Stomach (tissue), 4 donors: ENCODE data around the gene HK3.

Experiments used
- CTCF ChIP-seq, 7 experiments: fragments of 450-650 bp in 4 of 7; fragments of 200-600 bp in 3 of 7; sonication (generic) in 3 of 7; IDR thresholded peaks; one replicate each; pipeline ENCODE4 v1.5.1; 2016 to 2019; ENCODE audit warnings: antibody characterized with exemption in 7 of 7, control low read depth in 2 of 7, mild to moderate bottlenecking in 1 of 7
- EP300 ChIP-seq: sonication (generic); formaldehyde crosslinking; IDR thresholded peaks from one replicate; pipeline ENCODE4 v1.6.1; 2017; ENCODE audit warnings: antibody characterized with exemption
- POLR2AphosphoS5 ChIP-seq, 3 donors: sonication (generic); formaldehyde crosslinking; IDR thresholded peaks; one replicate each; pipeline ENCODE4 v1.6.1; 2016; ENCODE audit warnings: antibody characterized with exemption in 3 of 3

- TF ChIP-seq CTCF (IDR thresholded peaks at IDR 0.05): no peak
- TF ChIP-seq EP300: no peak
- TF ChIP-seq POLR2AphosphoS5 (IDR thresholded peaks at IDR 0.05): no peak
Measured at GRCh38 chr5:176890455-176891330, 8.5 kb downstream of the HK3 start.
